Stimulated activated CD4-positive, alpha-beta T cell treated with anti-CD3 and anti-CD28 coated beads, Interleukin-1b, Interleukin-23, amount 100 ng/mL, for 1 hour (primary cell): ENCODE measurements around the gene IGFL4.

Experiments
- DNase-seq, 2 donors: peaks; one replicate each; pipeline ENCODE4 v3.0.0-alpha.2; 2020; ENCODE audit warnings: low read depth in 2 of 2

IGFL4 gene

GRCh38 chr19:46063201-46063600 lies 22.4 kb upstream of the IGFL4 start:
- no peak for DNase-seq

GRCh38 chr19:46060012-46060411 lies 19.2 kb upstream of the IGFL4 start:
- DNase-seq = no peak

GRCh38 chr19:46058778-46059177 lies 18.0 kb upstream of the IGFL4 start:
- no peak for DNase-seq

GRCh38 chr19:46056536-46056935 lies 15.7 kb upstream of the IGFL4 start:
- DNase-seq = no peak

GRCh38 chr19:46052896-46053295 lies 12.1 kb upstream of the IGFL4 start:
- no peak for DNase-seq

- DNase-seq = no peak
Observed at GRCh38 chr19:46049597-46049996, 8.8 kb upstream of the IGFL4 start.

GRCh38 chr19:46043519-46043918 lies 2.7 kb upstream of the IGFL4 start:
- DNase-seq = no peak

GRCh38 chr19:46042252-46042883 lies 1.6 kb upstream of the IGFL4 start:
- DNase-seq = no peak

- DNase-seq = no peak
Observed at GRCh38 chr19:46040125-46040524, 677 bp downstream of the IGFL4 start.

GRCh38 chr19:46036744-46037128 lies 4.1 kb downstream of the IGFL4 start:
- no peak for DNase-seq

GRCh38 chr19:46035986-46036743 lies 4.6 kb downstream of the IGFL4 start:
- DNase-seq = no peak

- no peak for DNase-seq
Observed at GRCh38 chr19:46035546-46035945, 5.3 kb downstream of the IGFL4 start.

- DNase-seq = no peak
Observed at GRCh38 chr19:46033401-46033800, 7.4 kb downstream of the IGFL4 start.

GRCh38 chr19:46032597-46033025 lies 8.2 kb downstream of the IGFL4 start:
- DNase-seq = no peak

- DNase-seq = no peak
Observed at GRCh38 chr19:46031781-46032596, 8.8 kb downstream of the IGFL4 start.

- DNase-seq = no peak
Observed at GRCh38 chr19:46030812-46031550, 9.8 kb downstream of the IGFL4 start.

- DNase-seq = no peak
Observed at GRCh38 chr19:46025835-46026234, 15.0 kb downstream of the IGFL4 start.

- DNase-seq = no peak
Observed at GRCh38 chr19:46023311-46023779, 17.5 kb downstream of the IGFL4 start.

GRCh38 chr19:46022431-46023310 lies 18.1 kb downstream of the IGFL4 start, which contains the start of gene PGLYRP1:
PGLYRP1 (minus strand) TSS chr19:46023053; CDS start chr19:46023021, 32 bp downstream.
- DNase-seq = no peak

GRCh38 chr19:46022061-46022430 lies 18.8 kb downstream of the IGFL4 start:
- DNase-seq = no peak
